Measurements from ENCODE around the gene SDC3.

DNA sequence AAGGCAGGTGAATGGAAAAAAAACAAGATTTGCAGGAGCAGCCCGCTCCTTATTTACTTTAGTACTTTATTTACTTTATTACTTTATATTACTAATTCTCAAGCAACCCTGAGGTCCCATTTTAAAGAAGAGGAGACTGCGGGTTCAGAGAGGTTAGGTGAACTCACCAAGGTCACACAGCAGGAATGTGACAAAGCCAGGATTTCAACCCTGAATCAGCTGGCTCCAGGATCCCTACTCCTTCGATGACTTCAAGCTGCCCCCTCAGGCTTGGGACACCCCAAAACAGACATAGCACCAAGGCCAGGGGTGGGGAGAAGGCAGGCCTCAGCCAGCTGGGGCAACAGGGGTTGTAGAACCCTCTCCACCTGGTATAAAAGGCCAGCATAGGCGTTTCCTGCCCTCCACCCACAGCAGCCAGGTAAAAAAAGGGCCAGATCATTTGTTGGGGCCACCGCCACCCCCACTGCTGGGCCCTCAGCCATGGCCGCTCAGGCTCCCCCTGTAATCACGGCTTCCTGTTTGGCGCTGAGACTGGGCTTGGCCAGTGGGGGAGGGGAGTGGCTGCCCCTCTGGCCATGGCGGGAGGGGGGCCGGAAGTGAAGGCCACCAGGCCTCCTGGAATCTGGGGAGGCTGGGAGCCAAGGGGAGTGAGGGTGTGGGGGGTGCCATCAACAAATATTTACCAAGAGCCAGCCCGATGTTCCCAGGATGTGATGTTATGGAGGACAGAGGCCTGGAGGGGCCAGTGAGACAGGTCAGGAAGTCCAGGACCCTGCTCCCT, 6.6 kb downstream of the SDC3 start:
- TF ChIP-seq, protein P1, sequence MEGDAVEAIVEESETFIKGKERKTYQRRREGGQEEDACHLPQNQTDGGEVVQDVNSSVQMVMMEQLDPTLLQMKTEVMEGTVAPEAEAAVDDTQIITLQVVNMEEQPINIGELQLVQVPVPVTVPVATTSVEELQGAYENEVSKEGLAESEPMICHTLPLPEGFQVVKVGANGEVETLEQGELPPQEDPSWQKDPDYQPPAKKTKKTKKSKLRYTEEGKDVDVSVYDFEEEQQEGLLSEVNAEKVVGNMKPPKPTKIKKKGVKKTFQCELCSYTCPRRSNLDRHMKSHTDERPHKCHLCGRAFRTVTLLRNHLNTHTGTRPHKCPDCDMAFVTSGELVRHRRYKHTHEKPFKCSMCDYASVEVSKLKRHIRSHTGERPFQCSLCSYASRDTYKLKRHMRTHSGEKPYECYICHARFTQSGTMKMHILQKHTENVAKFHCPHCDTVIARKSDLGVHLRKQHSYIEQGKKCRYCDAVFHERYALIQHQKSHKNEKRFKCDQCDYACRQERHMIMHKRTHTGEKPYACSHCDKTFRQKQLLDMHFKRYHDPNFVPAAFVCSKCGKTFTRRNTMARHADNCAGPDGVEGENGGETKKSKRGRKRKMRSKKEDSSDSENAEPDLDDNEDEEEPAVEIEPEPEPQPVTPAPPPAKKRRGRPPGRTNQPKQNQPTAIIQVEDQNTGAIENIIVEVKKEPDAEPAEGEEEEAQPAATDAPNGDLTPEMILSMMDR (IDR thresholded peaks at IDR 0.05; ENCODE audit: low read depth, low read length), result no peak
- no peak for TF ChIP-seq EZH2phosphoT487 (IDR thresholded peaks at IDR 0.05; ENCODE audit: low read depth)

Data from OCI-LY3 (cell line).